Mesothelial cell of epicardium (in vitro differentiated cells): ENCODE measurements around the gene VDAC2. TPM values are rescaled to one million over a fixed set of nuclear protein-coding genes. Genes with fewer than 3 reads are reported as not detected.

ENCODE experiments used
- DNase-seq, 2 experiments: peaks; one replicate each; pipeline ENCODE4 v3.0.0; 2021; ENCODE audit warnings: low spot score in 2 of 2; ENCODE audit not compliant: unreplicated experiment in 2 of 2
- H3K27ac Mint-ChIP-seq: 2 replicates; pipeline ENCODE4 v1.8.0; 2021; ENCODE audit warnings: mixed read lengths
- H3K27me3 Mint-ChIP-seq: 2 replicates; pipeline ENCODE4 v1.8.0; 2021; ENCODE audit warnings: low read depth, mixed read lengths
- H3K36me3 Mint-ChIP-seq: 2 replicates; pipeline ENCODE4 v1.8.0; 2021; ENCODE audit warnings: mixed read lengths
- H3K4me1 Mint-ChIP-seq: 2 replicates; pipeline ENCODE4 v1.8.0; 2021; ENCODE audit warnings: mixed read lengths
- H3K4me3 Mint-ChIP-seq: 2 replicates; pipeline ENCODE4 v1.8.0; 2021; ENCODE audit warnings: mild to moderate bottlenecking, moderate library complexity, mixed read lengths
- H3K9me3 Mint-ChIP-seq: 2 replicates; pipeline ENCODE4 v1.8.0; 2021; ENCODE audit warnings: mixed read lengths
- CTCF ChIP-seq: fragments of 200-600 bp; sonication (generic); IDR thresholded peaks from one replicate; pipeline ENCODE4 v1.5.0; 2021; ENCODE audit warnings: antibody characterized with exemption; ENCODE audit not compliant: unreplicated experiment
- total RNA-seq: library from RNA; stranded (reverse); gene quantifications from 3 replicates; pipeline ENCODE4 v1.2.1, GENCODE V29; 2021

Gene VDAC2
- total RNA-seq, 1 donor from 2014 or later: 144 TPM

- peak overlapping the region; percentile 94 for H3K27ac Mint-ChIP-seq
- H3K4me1 Mint-ChIP-seq: peaks cover 45% of the 10 kb centered on the region
- TF ChIP-seq CTCF: no peak
- no peak for DNase-seq
- H3K27me3 Mint-ChIP-seq: no peaks in the 10 kb centered on the region
- no peaks in the 10 kb centered on the region for H3K9me3 Mint-ChIP-seq
- peaks cover 32% of the 10 kb centered on the region for H3K36me3 Mint-ChIP-seq
- H3K4me3 Mint-ChIP-seq: no peak overlapping the region
Observed at GRCh38 chr10:75223507-75223906, 12.9 kb downstream of the VDAC2 start.

GRCh38 chr10:75226095-75226494 lies 15.5 kb downstream of the VDAC2 start:
- no peak for TF ChIP-seq CTCF
- H3K4me1 Mint-ChIP-seq: peaks cover 57% of the 10 kb centered on the region
- peak overlapping the region; percentile 94 for H3K27ac Mint-ChIP-seq
- no peaks in the 10 kb centered on the region for H3K9me3 Mint-ChIP-seq
- peaks cover 32% of the 10 kb centered on the region for H3K36me3 Mint-ChIP-seq
- no peak for DNase-seq
- peak overlapping the region; percentile 50 for H3K4me3 Mint-ChIP-seq
- no peaks in the 10 kb centered on the region for H3K27me3 Mint-ChIP-seq

DNA sequence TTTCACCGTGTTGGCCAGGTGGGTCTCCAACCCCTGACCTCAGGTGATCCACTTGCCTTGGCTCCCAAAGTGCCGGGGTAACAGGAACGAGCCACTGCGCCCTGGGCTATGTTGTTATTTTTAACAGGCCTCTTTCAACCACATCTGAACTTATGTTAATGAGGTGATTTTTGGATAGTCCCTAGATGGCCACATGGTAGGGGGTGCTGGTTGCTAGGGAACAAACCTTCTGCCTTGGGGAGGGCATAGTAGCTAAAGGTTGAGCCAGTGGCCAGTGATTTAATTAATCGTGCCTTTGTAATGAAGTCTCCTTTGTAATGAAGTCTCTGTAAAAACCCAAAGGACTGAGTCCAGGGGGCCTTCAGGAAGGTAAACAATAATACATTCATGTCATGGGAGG lies 16.1 kb downstream of the VDAC2 start:
- Mint-ChIP-seq H3K27me3 (no peaks in the 10 kb centered on the region), H3K36me3 (peaks cover 33% of the 10 kb centered on the region), H3K27ac (peak overlapping the region; percentile 94), H3K9me3 (no peaks in the 10 kb centered on the region), H3K4me1 (peaks cover 57% of the 10 kb centered on the region), H3K4me3 (no peak overlapping the region)
- TF ChIP-seq CTCF: no peak
- no peak for DNase-seq

- H3K9me3 Mint-ChIP-seq: no peaks in the 10 kb centered on the region
- no peak for TF ChIP-seq CTCF
- peaks cover 55% of the 10 kb centered on the region for H3K4me1 Mint-ChIP-seq
- H3K27me3 Mint-ChIP-seq: no peaks in the 10 kb centered on the region
- peaks cover 27% of the 10 kb centered on the region for H3K36me3 Mint-ChIP-seq
- DNase-seq: no peak
- no peak overlapping the region for H3K4me3 Mint-ChIP-seq
- H3K27ac Mint-ChIP-seq: peak overlapping the region; percentile 91
Observed at GRCh38 chr10:75228278-75228677, 17.7 kb downstream of the VDAC2 start.

DNA sequence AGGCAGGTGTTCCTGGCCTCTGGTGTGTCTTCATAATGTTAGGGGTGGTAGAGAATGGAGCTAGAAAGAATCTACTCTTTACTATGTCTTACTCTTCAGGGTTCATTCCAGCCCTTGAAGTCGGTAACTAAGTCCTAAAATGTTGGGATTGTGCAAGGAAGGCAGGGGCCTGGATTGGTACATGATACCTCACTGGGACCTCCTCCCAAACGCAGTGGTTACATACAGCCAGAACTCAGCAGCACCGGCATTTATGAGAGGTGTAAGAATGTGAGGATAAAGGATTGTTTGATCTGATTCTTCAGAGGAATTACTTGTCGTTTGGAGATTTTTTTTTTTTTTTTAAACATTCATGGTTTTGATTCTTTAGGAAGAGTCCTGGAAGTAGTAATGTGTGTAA lies 18.2 kb downstream of the VDAC2 start:
- Mint-ChIP-seq H3K36me3 (peaks cover 22% of the 10 kb centered on the region), H3K4me1 (peaks cover 55% of the 10 kb centered on the region), H3K9me3 (no peaks in the 10 kb centered on the region), H3K27me3 (no peaks in the 10 kb centered on the region), H3K27ac (peak overlapping the region; percentile 91), H3K4me3 (no peak overlapping the region)
- DNase-seq: no peak
- no peak for TF ChIP-seq CTCF

- Mint-ChIP-seq H3K36me3 (peaks cover 21% of the 10 kb centered on the region), H3K4me3 (no peak overlapping the region), H3K9me3 (no peaks in the 10 kb centered on the region), H3K4me1 (peaks cover 44% of the 10 kb centered on the region), H3K27me3 (no peaks in the 10 kb centered on the region), H3K27ac (peak overlapping the region; percentile 73)
- no peak for TF ChIP-seq CTCF
- DNase-seq: no peak
Observed at GRCh38 chr10:75229971-75230370, 19.4 kb downstream of the VDAC2 start.
